GM21529 (cell line): ENCODE data around the gene CILP2.
A peak's percentile ranks its signal among the peaks of the same experiment; 100 is the strongest.

ENCODE experiments used
- ATAC-seq: cut with Tn5 transposase; IDR thresholded peaks from one replicate; pipeline ENCODE4 v1.9.1; 2021; ENCODE audit not compliant: unreplicated experiment

Gene CILP2, protein sequence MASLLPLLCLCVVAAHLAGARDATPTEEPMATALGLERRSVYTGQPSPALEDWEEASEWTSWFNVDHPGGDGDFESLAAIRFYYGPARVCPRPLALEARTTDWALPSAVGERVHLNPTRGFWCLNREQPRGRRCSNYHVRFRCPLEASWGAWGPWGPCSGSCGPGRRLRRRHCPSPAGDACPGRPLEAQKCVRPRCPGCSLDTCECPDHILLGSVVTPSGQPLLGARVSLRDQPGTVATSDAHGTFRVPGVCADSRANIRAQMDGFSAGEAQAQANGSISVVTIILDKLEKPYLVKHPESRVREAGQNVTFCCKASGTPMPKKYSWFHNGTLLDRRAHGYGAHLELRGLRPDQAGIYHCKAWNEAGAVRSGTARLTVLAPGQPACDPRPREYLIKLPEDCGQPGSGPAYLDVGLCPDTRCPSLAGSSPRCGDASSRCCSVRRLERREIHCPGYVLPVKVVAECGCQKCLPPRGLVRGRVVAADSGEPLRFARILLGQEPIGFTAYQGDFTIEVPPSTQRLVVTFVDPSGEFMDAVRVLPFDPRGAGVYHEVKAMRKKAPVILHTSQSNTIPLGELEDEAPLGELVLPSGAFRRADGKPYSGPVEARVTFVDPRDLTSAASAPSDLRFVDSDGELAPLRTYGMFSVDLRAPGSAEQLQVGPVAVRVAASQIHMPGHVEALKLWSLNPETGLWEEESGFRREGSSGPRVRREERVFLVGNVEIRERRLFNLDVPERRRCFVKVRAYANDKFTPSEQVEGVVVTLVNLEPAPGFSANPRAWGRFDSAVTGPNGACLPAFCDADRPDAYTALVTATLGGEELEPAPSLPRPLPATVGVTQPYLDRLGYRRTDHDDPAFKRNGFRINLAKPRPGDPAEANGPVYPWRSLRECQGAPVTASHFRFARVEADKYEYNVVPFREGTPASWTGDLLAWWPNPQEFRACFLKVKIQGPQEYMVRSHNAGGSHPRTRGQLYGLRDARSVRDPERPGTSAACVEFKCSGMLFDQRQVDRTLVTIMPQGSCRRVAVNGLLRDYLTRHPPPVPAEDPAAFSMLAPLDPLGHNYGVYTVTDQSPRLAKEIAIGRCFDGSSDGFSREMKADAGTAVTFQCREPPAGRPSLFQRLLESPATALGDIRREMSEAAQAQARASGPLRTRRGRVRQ

GRCh38 chr19:19538061-19538784 is at the start of gene CILP2:
TSS of gene CILP2 (plus strand) at chr19:19538265. CDS start at chr19:19538350, 85 bp downstream.
- ATAC-seq, result no peak

GRCh38 chr19:19488875-19489690 is 49.0 kb upstream of the CILP2 start:
- ATAC-seq, result peak; percentile 54

- ATAC-seq, result no peak
Measured at GRCh38 chr19:19489804-19490204, 48.3 kb upstream of the CILP2 start.

GRCh38 chr19:19490214-19490968 is 47.7 kb upstream of the CILP2 start:
- no peak for ATAC-seq

- no peak for ATAC-seq
Measured at GRCh38 chr19:19491321-19492025, 46.6 kb upstream of the CILP2 start.

DNA sequence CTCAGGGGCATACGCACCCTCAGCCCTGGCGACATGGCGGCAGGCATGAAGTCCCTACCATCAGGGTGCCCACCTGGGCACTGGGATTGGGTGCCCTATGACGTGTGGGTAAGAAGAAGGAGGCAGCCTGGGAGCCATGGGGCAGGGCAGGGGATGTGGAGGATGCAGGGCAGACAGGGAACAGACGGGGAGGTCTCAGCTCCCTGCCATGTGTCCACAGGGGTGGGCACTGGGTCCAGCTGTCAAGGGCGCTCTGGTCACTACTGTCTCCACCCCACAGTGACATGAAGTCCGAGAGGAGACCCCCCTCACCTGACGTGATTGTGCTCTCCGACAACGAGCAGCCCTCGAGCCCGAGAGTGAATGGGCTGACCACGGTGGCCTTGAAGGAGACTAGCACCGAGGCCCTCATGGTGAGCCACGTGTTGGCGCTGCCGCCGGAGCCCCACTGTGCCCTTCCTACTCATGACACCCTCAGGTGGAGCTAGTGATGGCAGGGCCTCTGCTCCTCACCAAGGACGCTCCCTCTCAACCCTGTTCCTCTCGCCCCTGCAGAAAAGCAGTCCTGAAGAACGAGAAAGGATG is 45.9 kb upstream of the CILP2 start:
- ATAC-seq, result no peak

DNA sequence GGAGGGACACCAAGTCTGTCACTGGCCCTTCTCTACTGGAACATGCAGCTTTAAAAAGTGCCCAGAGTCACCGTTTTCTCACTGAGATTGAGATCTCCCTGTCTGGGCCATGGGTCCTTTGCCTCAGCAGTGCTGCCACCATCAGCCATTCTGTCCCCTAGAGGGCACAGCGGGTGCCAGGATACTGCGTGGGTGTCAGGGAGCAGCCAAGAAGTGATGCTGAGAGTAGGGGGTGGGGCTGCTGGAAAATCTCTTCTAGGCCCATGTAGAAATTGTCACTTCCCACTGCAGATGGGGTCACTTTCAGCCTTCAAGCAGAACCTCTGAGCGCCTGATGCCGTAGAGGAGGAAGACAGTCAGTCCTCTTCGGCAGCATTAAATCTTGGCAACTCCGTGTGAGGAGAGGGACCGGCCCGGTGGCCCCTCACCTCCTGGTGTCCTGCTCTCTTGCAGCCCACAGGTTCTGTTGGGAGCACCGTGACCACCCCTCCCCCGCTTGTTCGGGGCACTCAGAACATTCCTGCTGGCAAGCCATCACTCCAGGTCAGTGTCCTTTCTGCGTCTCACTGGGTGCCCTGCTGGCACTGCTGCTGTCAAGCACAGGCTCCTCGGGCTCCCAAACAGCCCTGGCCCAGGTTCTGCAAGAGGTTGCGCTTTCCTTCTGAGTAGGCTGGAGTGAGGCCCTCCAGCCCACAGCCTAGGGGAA is 44.1 kb upstream of the CILP2 start:
- no peak for ATAC-seq

DNA sequence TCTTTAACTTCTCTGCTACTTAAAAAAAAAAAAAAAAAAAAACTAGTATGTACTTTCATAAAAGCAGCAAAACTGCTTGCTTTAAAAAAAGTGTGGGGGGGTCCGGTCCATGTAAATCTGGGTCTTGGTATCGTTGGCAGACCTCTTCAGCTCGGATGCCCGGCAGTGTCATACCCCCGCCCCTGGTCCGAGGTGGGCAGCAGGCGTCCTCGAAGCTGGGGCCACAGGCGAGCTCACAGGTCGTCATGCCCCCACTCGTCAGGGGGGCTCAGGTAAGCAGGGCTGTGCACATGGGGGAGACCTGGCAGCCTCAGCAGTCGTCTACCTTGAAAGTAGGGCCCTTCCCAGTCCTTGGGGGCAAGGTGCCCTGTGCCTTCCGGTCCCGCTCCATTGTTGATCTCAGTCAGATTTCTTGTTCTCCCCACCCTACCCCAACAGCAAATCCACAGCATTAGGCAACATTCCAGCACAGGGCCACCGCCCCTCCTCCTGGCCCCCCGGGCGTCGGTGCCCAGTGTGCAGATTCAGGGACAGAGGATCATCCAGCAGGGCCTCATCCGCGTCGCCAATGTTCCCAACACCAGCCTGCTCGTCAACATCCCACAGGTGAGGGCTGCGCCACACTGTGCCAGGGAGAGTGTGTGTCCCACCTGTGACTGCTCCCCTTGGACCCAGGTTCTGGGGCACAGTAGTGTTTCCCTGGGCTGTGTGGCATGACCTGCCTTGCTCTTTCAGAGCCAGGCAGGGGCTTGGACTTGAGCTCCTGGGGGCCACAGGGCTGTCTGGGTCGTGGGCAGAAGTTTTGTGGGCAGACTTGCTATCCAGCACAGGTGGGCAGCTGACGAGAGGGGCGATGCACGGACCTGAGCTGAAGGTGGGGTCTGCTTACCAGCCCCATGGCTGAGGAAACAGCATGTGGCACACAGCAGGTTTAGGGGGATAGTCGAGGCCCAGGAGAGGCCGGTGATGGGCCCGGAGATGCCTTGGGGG is 42.2 kb upstream of the CILP2 start:
- no peak for ATAC-seq

DNA sequence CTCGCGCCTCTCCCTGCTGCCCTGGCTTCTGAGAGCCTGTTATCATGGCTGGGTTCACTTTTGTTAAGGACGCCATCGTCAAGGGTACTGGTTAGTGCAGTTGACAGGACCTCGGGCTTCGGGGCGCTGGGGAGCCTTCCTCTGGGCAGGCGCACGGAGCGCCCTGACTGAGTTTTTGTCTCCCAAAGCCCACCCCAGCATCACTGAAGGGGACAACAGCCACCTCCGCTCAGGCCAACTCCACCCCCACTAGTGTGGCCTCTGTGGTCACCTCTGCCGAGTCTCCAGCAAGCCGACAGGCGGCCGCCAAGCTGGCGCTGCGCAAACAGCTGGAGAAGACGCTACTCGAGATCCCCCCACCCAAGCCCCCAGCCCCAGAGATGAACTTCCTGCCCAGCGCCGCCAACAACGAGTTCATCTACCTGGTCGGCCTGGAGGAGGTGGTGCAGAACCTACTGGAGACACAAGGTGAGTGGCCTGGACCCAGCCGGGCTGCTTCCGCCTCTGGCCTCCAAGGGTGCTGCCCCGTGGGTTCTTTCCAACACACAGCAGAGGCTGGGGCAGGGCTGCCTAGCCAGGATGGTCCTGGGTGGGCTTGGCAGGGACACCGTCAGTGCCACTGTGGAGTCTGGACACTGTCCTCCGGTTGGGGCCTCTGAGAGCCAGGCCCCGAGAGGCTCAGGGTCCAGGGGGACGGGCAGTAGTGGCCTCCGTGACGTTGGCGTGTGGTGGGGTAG is 39.6 kb upstream of the CILP2 start:
- no peak for ATAC-seq

- no peak for ATAC-seq
Measured at GRCh38 chr19:19499272-19499995, 38.6 kb upstream of the CILP2 start.

- no peak for ATAC-seq
Measured at GRCh38 chr19:19500975-19501644, 37.0 kb upstream of the CILP2 start.

DNA sequence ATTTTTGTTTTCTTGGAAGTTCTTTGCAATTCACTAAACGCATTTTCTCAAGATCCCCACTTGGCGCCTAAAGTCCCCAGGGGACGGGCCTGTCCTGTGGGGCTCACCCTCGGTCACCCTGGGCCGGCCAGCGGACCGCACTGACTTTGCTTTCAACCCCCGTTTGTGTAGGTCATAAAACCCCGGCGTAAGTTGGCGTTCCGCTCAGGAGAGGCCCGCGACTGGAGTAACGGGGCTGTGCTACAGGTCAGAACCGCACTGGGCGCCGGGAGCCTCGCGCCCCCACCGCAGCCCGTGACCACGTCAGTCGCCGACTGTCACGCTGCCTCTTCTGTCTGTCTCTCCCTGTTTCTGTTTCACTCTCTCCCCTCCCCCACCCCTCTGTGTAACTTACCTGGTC is 36.3 kb upstream of the CILP2 start:
- ATAC-seq, result no peak

GRCh38 chr19:19502281-19502680 is 35.8 kb upstream of the CILP2 start:
- no peak for ATAC-seq

DNA sequence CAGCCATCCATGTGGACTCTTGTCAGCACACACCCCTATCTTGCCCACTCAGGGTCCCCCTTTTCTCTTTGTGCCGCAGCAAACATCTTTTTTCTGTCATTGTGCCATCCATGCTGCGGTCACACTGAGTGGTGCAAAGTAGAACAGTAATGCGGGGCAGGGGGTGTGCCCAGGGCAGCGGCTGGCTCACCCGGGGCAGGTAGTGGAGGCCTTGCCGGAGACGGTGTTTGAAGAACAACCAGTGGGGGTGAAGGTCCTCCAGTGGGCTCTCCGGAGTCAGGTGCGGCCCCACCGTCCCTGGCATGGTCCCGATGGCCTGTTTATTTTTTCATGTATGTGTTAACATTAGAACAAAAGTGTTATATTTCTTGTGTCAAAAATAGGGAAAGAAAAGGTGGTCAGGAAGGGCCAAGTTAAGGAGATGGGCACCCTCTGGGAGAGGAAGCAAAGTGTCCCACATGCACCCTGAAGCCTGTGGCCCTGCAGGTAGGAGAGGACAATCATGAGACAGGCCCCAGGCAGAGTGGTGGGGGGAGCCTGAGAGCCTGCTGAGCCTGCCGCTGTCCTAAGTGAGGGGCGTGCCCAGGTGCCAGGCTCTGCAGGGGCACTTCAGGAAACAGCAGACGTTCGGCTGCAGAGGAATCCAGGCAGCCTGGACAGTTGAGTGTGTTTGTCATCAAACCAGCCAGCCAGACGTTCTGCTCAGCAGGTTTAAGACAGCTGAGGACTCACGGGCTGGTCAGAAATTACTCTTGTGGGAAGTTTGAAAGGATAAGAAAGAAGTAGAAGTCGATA is 35.1 kb upstream of the CILP2 start:
- no peak for ATAC-seq
